ENCODE measurements around the gene SETD7.

GRCh38 chr4:139514382-139515059 is 41.5 kb downstream of the SETD7 start:
- TF ChIP-seq FOXA1 (IDR thresholded peaks at IDR 0.05) = no peak
- TF ChIP-seq TARDBP (IDR thresholded peaks at IDR 0.05) = no peak
- TF ChIP-seq FOXM1 (IDR thresholded peaks at IDR 0.05; ENCODE audit: borderline replicate concordance) = no peak
- no peak for TF ChIP-seq SUZ12 (IDR thresholded peaks at IDR 0.05)
- no peak for TF ChIP-seq HDGF (IDR thresholded peaks at IDR 0.05; ENCODE audit: borderline replicate concordance)
- TF ChIP-seq BHLHE40 (IDR thresholded peaks at IDR 0.05; ENCODE audit: borderline replicate concordance) = no peak
- no peak for TF ChIP-seq ARNT (IDR thresholded peaks at IDR 0.05)
- no peak for TF ChIP-seq FOXK2 (IDR thresholded peaks at IDR 0.05)
- TF ChIP-seq NFRKB (IDR thresholded peaks at IDR 0.05) = no peak
- no peak for TF ChIP-seq CTBP1 (IDR thresholded peaks at IDR 0.05; ENCODE audit: borderline replicate concordance)
- TF ChIP-seq, protein P1, sequence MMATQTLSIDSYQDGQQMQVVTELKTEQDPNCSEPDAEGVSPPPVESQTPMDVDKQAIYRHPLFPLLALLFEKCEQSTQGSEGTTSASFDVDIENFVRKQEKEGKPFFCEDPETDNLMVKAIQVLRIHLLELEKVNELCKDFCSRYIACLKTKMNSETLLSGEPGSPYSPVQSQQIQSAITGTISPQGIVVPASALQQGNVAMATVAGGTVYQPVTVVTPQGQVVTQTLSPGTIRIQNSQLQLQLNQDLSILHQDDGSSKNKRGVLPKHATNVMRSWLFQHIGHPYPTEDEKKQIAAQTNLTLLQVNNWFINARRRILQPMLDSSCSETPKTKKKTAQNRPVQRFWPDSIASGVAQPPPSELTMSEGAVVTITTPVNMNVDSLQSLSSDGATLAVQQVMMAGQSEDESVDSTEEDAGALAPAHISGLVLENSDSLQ (IDR thresholded peaks at IDR 0.05) = no peak

Data from HEK293T (cell line).